SU-DHL-6 (cell line): ENCODE measurements around the gene KCNC1.

Experiments used
- H2AFZ ChIP-seq: fragments of 200-600 bp; sonication (generic); 2 replicates; pipeline ENCODE4 v1.6.1; 2014; ENCODE audit warnings: low read depth, mild to moderate bottlenecking, moderate library complexity, mixed read lengths, antibody characterized with exemption, low read length; ENCODE audit not compliant: severe bottlenecking
- H3F3A ChIP-seq: fragments of 200-600 bp; shearing (Covaris generic); 2 replicates; pipeline ENCODE4 v1.6.0; 2016; ENCODE audit warnings: antibody characterized with exemption, mild to moderate bottlenecking; ENCODE audit not compliant: insufficient read depth
- H3K27ac ChIP-seq: fragments of 200-600 bp; sonication (generic); 2 replicates; pipeline ENCODE4 v1.5.1; 2016; ENCODE audit warnings: low read depth, mild to moderate bottlenecking, low read length, moderate library complexity, mixed read lengths
- H3K27me3 ChIP-seq: fragments of 200-600 bp; sonication (generic), shearing (Covaris generic); 2 replicates; pipeline ENCODE4 v1.6.0; 2014; ENCODE audit warnings: mild to moderate bottlenecking, low read length
- H3K36me3 ChIP-seq: fragments of 200-600 bp; sonication (generic); 2 replicates; pipeline ENCODE4 v1.6.1; 2014; ENCODE audit warnings: mild to moderate bottlenecking, low read length, mixed read lengths
- H3K4me2 ChIP-seq: fragments of 300-600, 200-600 bp; shearing (Covaris generic), sonication (generic); 2 replicates; pipeline ENCODE4 v1.6.0; 2014; ENCODE audit warnings: low read length, low read depth, mild to moderate bottlenecking; ENCODE audit not compliant: poor library complexity, severe bottlenecking
- H3K4me3 ChIP-seq: fragments of 200-600 bp; sonication (generic); 2 replicates; pipeline ENCODE4 v1.5.1; 2014; ENCODE audit warnings: antibody characterized with exemption, low read length, mild to moderate bottlenecking, mixed read lengths; ENCODE audit not compliant: insufficient read depth, poor library complexity, severe bottlenecking
- H3K79me2 ChIP-seq: fragments of 200-600 bp; sonication (generic); 2 replicates; pipeline ENCODE4 v1.6.1; 2014; ENCODE audit warnings: mild to moderate bottlenecking, low read length, moderate library complexity; ENCODE audit not compliant: insufficient read depth
- H3K9ac ChIP-seq: fragments of 200-600 bp; sonication (generic); 2 replicates; pipeline ENCODE4 v1.7.0; 2014; ENCODE audit warnings: mild to moderate bottlenecking, low read length
- H3K9me2 ChIP-seq: fragments of 200-600 bp; sonication (generic); replicated peaks from 2 replicates; pipeline ENCODE4 v1.6.1; 2014; ENCODE audit warnings: low read length; ENCODE audit not compliant: insufficient read depth
- H3K9me3 ChIP-seq: fragments of 200-600 bp; sonication (generic); 2 replicates; pipeline ENCODE4 v1.6.1; 2014; ENCODE audit warnings: low read length, mixed read lengths; ENCODE audit not compliant: insufficient read depth
- H4K20me1 ChIP-seq: fragments of 200-600 bp; sonication (generic); 2 replicates; pipeline ENCODE4 v1.6.1; 2014; ENCODE audit warnings: low read depth, mild to moderate bottlenecking, antibody characterized with exemption, low read length, moderate library complexity, mixed read lengths
- EZH2phosphoT487 ChIP-seq: fragments of 200-600 bp; sonication (generic), shearing (Covaris generic); conservative IDR thresholded peaks from 2 replicates; pipeline ENCODE4 v1.6.1; 2018; ENCODE audit warnings: mild to moderate bottlenecking, antibody characterized with exemption, low read length, moderate library complexity, mixed read lengths
- TF ChIP-seq, protein P1 (sequence below): fragments of 200-600 bp; sonication (generic); IDR thresholded peaks from one replicate; pipeline ENCODE4 v1.5.1; 2017; ENCODE audit warnings: antibody characterized with exemption, mild to moderate bottlenecking, low read length, moderate library complexity; ENCODE audit not compliant: insufficient read depth, poor library complexity, severe bottlenecking

KCNC1 gene

GRCh38 chr11:17711836-17712235, 22.7 kb upstream of the KCNC1 start:
- Histone ChIP-seq H3K27me3 (no peaks in the 10 kb centered on the region), H3F3A (no peaks in the 10 kb centered on the region), H4K20me1 (no peaks in the 10 kb centered on the region), H3K27ac (no peak overlapping the region), H3K4me2 (no peak overlapping the region), H3K79me2 (no peaks in the 10 kb centered on the region), H3K9ac (no peak overlapping the region), H2AFZ (no peak overlapping the region), H3K9me3 (no peaks in the 10 kb centered on the region), H3K36me3 (no peaks in the 10 kb centered on the region), H3K9me2 (no peaks in the 10 kb centered on the region), H3K4me3 (no peak overlapping the region)
- TF ChIP-seq EZH2phosphoT487 = no peak
- TF ChIP-seq, protein P1, sequence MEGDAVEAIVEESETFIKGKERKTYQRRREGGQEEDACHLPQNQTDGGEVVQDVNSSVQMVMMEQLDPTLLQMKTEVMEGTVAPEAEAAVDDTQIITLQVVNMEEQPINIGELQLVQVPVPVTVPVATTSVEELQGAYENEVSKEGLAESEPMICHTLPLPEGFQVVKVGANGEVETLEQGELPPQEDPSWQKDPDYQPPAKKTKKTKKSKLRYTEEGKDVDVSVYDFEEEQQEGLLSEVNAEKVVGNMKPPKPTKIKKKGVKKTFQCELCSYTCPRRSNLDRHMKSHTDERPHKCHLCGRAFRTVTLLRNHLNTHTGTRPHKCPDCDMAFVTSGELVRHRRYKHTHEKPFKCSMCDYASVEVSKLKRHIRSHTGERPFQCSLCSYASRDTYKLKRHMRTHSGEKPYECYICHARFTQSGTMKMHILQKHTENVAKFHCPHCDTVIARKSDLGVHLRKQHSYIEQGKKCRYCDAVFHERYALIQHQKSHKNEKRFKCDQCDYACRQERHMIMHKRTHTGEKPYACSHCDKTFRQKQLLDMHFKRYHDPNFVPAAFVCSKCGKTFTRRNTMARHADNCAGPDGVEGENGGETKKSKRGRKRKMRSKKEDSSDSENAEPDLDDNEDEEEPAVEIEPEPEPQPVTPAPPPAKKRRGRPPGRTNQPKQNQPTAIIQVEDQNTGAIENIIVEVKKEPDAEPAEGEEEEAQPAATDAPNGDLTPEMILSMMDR = no peak

DNA sequence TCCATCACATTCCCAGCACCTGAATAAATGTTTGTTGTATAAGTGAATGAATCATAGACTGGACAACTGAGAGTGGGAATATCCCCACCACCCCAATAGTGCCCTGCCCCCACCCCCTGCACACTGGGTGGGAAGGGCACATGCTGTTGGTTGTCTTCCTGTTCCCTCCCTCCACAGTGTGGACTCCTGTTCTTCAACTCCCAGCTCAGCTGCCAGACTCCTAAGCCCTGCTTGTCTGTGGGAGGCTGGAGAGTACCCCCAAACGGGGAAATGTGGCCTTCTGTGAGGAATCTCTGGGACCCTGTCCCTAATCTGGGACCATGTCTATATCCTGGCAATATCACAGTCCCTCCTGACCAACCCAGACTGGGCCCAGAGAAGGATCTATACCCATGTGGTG, 20.7 kb upstream of the KCNC1 start:
- Histone ChIP-seq H3K79me2 (no peaks in the 10 kb centered on the region), H3F3A (no peaks in the 10 kb centered on the region), H3K9ac (no peak overlapping the region), H3K27ac (no peak overlapping the region), H3K36me3 (no peaks in the 10 kb centered on the region), H4K20me1 (no peaks in the 10 kb centered on the region), H3K4me2 (no peak overlapping the region), H2AFZ (no peak overlapping the region), H3K9me3 (no peaks in the 10 kb centered on the region), H3K27me3 (no peaks in the 10 kb centered on the region), H3K9me2 (no peaks in the 10 kb centered on the region), H3K4me3 (no peak overlapping the region)
- TF ChIP-seq, protein P1 = no peak
- TF ChIP-seq EZH2phosphoT487 = no peak

- Histone ChIP-seq H3K36me3 (no peaks in the 10 kb centered on the region), H3K79me2 (no peaks in the 10 kb centered on the region), H3K9me2 (no peaks in the 10 kb centered on the region), H4K20me1 (no peaks in the 10 kb centered on the region), H2AFZ (no peak overlapping the region), H3K9me3 (no peaks in the 10 kb centered on the region), H3K9ac (no peak overlapping the region), H3K27ac (no peak overlapping the region), H3K27me3 (no peaks in the 10 kb centered on the region), H3F3A (no peaks in the 10 kb centered on the region), H3K4me2 (no peak overlapping the region), H3K4me3 (no peak overlapping the region)
- TF ChIP-seq, protein P1 = no peak
- no peak for TF ChIP-seq EZH2phosphoT487
Observed at GRCh38 chr11:17714356-17714854, 20.2 kb upstream of the KCNC1 start.
